ENCODE measurements around the gene IFNA10.
"Not testable (repeated sequence)": the region's sequence is repeated elsewhere in the genome, so short reads cannot be mapped to it uniquely, and the experiment has no call there.

IFNA10 gene

GRCh38 chr9:21202105-21202504 is 4.8 kb downstream of the IFNA10 start, which contains the start of gene IFNA7:
Gene IFNA7 (minus strand): TSS chr9:21202205. CDS start chr9:21202165, 40 bp downstream.
- DNase-seq; intact Hi-C loops (cut with DNase I): not testable (repeated sequence)

- intact Hi-C loops (cut with DNase I): not testable (repeated sequence)
- DNase-seq: peak in 32 of 42 donors; percentile 9 to 69 (median 37)
These were observed 11.8 kb downstream of the IFNA10 start for GRCh38 chr9:21194867-21195776.

DNA sequence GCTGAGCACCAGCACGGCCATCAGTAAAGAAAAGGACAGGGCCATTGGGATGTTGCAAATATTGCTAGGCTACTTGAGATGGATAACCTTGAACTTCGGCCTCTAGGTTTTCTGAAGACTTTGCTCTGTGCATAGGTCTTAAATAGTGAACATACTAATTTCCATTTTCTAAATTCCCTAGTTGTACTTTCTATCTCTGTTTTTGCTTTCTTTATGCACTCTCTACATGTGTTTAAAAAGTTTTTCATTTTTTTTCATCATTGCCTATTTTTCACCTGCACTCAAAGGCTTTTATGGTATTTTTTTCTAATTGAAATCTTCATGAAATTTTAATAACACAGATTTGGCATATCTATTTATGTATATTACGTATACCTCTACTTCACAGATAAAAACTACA is 19.5 kb downstream of the IFNA10 start, which contains the start of gene IFNA4:
IFNA4 (minus strand) TSS at position 101 of the 400 bp plus-strand sequence; CDS start at position 45, 56 bp downstream.
- intact Hi-C loops (cut with DNase I): not testable (repeated sequence)

GRCh38 chr9:21182810-21183736 is 23.9 kb downstream of the IFNA10 start:
- DNase-seq: peak in 8 of 42 donors; percentile 2 to 56 (median 14)
- intact Hi-C loops (cut with DNase I): not testable (repeated sequence)

More for the DNA sequence above, 19.5 kb downstream of the IFNA10 start, which contains the start of gene IFNA4:
- not testable (repeated sequence) for DNase-seq

- no peak for DNase-seq
- intact Hi-C loops (cut with DNase I): no loop called here
These were observed 32.3 kb downstream of the IFNA10 start for GRCh38 chr9:21174671-21175070.

- no peak for DNase-seq
- intact Hi-C loops (cut with DNase I): no loop called here
These were observed 34.8 kb downstream of the IFNA10 start for GRCh38 chr9:21172156-21172555.

GRCh38 chr9:21171351-21171750 is 35.6 kb downstream of the IFNA10 start:
- intact Hi-C loops (cut with DNase I): no loop called here
- DNase-seq: no peak

DNA sequence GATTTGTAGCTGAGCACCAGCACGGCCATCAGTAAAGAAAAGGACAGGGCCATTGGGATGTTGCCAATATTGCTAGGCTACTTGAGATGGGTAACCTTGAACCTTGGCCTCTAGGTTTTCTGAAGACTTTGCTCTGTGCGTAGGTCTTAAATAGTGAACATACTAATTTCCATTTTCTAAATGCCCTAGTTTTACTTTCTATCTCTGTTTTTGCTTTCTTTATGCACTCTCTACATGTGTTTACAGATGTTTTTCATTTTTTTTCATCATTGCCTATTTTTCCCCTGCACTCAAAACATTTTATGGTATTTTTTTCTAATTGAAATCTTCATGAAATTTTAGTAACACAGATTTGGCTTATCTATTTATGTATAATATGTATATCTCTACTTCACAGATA is 40.4 kb downstream of the IFNA10 start, which contains the start of gene IFNA21:
IFNA21 (minus strand) TSS at position 101 of the 400 bp plus-strand sequence; CDS start at position 53, 48 bp downstream.
- intact Hi-C loops (cut with DNase I); DNase-seq: not testable (repeated sequence)

- intact Hi-C loops (cut with DNase I): no loop called here
- no peak for DNase-seq
These were observed 41.4 kb downstream of the IFNA10 start for GRCh38 chr9:21165516-21165915.

DNA sequence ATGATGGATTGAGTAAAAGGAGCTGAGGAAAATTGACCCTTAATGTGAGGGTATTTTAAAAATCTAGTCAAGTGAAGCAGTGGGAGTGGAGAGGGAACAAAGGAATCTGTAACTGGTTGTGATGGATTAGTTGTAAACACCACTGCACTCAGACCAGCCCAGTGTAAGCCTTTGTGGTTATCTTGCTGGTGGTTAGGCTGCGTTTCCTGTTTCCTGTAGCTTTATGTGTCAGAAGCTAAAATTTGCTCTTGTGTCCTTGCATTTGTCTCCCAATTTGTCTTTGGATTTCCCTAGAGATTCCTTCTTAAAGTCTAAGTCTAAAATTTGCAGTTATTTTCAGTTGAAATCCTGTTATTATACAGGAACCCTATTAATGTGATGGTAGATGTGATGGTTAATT is 46.8 kb downstream of the IFNA10 start:
- intact Hi-C loops (cut with DNase I): no loop called here
- DNase-seq: no peak
